SK-N-SH treated with all-trans-retinoic acid at 6 μM for 48 hours (cell line): ENCODE measurements around the gene PARM1.

Source experiments
- ATAC-seq: fragments of 200-7000 bp; cut with Tn5 transposase; 3 replicates; pipeline ENCODE4 v1.9.1; 2020; ENCODE audit warnings: mild to moderate bottlenecking, moderate library complexity
- ARNTL ChIP-seq: fragments of 450-650 bp; formaldehyde crosslinking; IDR thresholded peaks from 2 replicates; pipeline ENCODE4 v1.5.0; 2020; ENCODE audit warnings: low read depth, mild to moderate bottlenecking, moderate library complexity, borderline replicate concordance
- BACH2 ChIP-seq: fragments of 250-450 bp; sonication (Bioruptor Pico); IDR thresholded peaks from 2 replicates; pipeline ENCODE4 v1.9.0; 2021; ENCODE audit warnings: mild to moderate bottlenecking, borderline replicate concordance
- CSDC2 ChIP-seq: fragments of 250-450 bp; sonication (Bioruptor Pico); IDR thresholded peaks from 2 replicates; pipeline ENCODE4 v1.5.0; 2020; ENCODE audit warnings: mild to moderate bottlenecking, moderate library complexity
- CSRNP3 ChIP-seq: fragments of 250-450 bp; sonication (Bioruptor Pico); IDR thresholded peaks from 2 replicates; pipeline ENCODE4 v1.5.1; 2021; ENCODE audit warnings: mild to moderate bottlenecking, moderate library complexity
- ESRRG ChIP-seq: fragments of 250-450 bp; sonication (Bioruptor Pico); IDR thresholded peaks from 2 replicates; pipeline ENCODE4 v1.6.1; 2021; ENCODE audit warnings: mild to moderate bottlenecking
- GLIS3 ChIP-seq: fragments of 250-450 bp; sonication (Bioruptor Pico); IDR thresholded peaks from 2 replicates; pipeline ENCODE4 v1.5.0; 2020; ENCODE audit warnings: mild to moderate bottlenecking, moderate library complexity
- ISL1 ChIP-seq: fragments of 250-450 bp; sonication (Bioruptor Pico); IDR thresholded peaks from 2 replicates; pipeline ENCODE4 v2.1.2; 2022; ENCODE audit warnings: mild to moderate bottlenecking, moderate library complexity
- OSR1 ChIP-seq: fragments of 250-450 bp; sonication (Bioruptor Pico); IDR thresholded peaks from 2 replicates; pipeline ENCODE4 v1.8.0; 2022; ENCODE audit warnings: moderate library complexity, mild to moderate bottlenecking, inconsistent platforms
- PATZ1 ChIP-seq: fragments of 250-450 bp; sonication (Bioruptor Pico); IDR thresholded peaks from 2 replicates; pipeline ENCODE4 v1.8.0; 2020; ENCODE audit warnings: mild to moderate bottlenecking, moderate library complexity, borderline replicate concordance
- PPARA ChIP-seq: fragments of 250-450 bp; sonication (Bioruptor Pico); IDR thresholded peaks from 2 replicates; pipeline ENCODE4 v1.5.0; 2020; ENCODE audit warnings: mild to moderate bottlenecking, borderline replicate concordance
- RARB ChIP-seq: fragments of 250-450 bp; sonication (Bioruptor Pico); IDR thresholded peaks from 2 replicates; pipeline ENCODE4 v1.8.0; 2021; ENCODE audit warnings: mild to moderate bottlenecking, moderate library complexity
- SNAI2 ChIP-seq: fragments of 250-450 bp; sonication (Bioruptor Pico); IDR thresholded peaks from 2 replicates; pipeline ENCODE4 v1.5.0; 2020; ENCODE audit warnings: mild to moderate bottlenecking, moderate library complexity
- TCF4 ChIP-seq: fragments of 250-450 bp; sonication (Bioruptor Pico); IDR thresholded peaks from 2 replicates; pipeline ENCODE4 v1.8.0; 2021; ENCODE audit warnings: mild to moderate bottlenecking, moderate library complexity, borderline replicate concordance
- TOX ChIP-seq: fragments of 250-450 bp; sonication (Bioruptor Pico); IDR thresholded peaks from 2 replicates; pipeline ENCODE4 v1.8.0; 2021; ENCODE audit warnings: mild to moderate bottlenecking, moderate library complexity, borderline replicate concordance
- ZC3H10 ChIP-seq: fragments of 250-450 bp; sonication (Bioruptor Pico); IDR thresholded peaks from 2 replicates; pipeline ENCODE4 v1.5.1; 2021; ENCODE audit warnings: mild to moderate bottlenecking, moderate library complexity
- ZFP3 ChIP-seq: fragments of 250-450 bp; sonication (Bioruptor Pico); IDR thresholded peaks from 2 replicates; pipeline ENCODE4 v1.5.0; 2020; ENCODE audit warnings: mild to moderate bottlenecking, moderate library complexity
- ZFP30 ChIP-seq: fragments of 450-650 bp; formaldehyde crosslinking; IDR thresholded peaks from 2 replicates; pipeline ENCODE4 v1.5.0; 2022; ENCODE audit warnings: mild to moderate bottlenecking, moderate library complexity
- ZNF565 ChIP-seq: fragments of 450-650 bp; formaldehyde crosslinking; conservative IDR thresholded peaks from 2 replicates; pipeline ENCODE4 v1.5.0; 2020; ENCODE audit warnings: low read depth, mild to moderate bottlenecking, moderate library complexity
- ZNF70 ChIP-seq: fragments of 450-650 bp; formaldehyde crosslinking; IDR thresholded peaks from 2 replicates; pipeline ENCODE4 v1.5.0; 2020; ENCODE audit warnings: mild to moderate bottlenecking, moderate library complexity
- ZNF8 ChIP-seq: fragments of 450-650 bp; formaldehyde crosslinking; IDR thresholded peaks from 2 replicates; pipeline ENCODE4 v1.5.0; 2020; ENCODE audit warnings: mild to moderate bottlenecking, moderate library complexity
- TF ChIP-seq, protein P1 (sequence below): fragments of 250-450 bp; sonication (Bioruptor Pico); IDR thresholded peaks from 2 replicates; pipeline ENCODE4 v1.8.0; 2021; ENCODE audit warnings: low read depth, mild to moderate bottlenecking, moderate library complexity, borderline replicate concordance

PARM1 gene

DNA sequence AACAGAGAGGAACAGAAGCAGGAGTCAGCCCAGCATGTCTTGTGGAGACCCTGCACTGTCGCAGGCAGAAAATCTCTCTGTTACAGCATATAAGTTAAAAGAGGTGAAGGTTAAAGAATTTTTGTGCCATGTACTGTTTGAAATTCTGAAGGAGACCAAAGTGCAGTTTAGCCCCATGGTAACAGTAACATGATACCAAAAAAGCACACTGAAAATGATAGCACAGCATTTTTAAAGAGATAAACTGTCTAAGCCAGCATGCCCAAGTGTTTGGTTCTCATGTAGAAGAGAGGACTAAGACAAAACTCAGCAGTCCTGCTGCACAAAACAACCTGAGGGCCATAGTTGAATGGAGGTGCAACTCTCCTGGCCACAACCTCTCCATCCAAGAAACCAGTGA, 41.9 kb upstream of the PARM1 start:
- TF ChIP-seq PPARA (CRISPR knock-in tag) (no peak), CSDC2 (CRISPR knock-in tag) (no peak), TOX (no peak), ZFP30 (CRISPR knock-in tag) (no peak), ZFP3 (no peak), OSR1 (CRISPR knock-in tag) (no peak), CSRNP3 (CRISPR knock-in tag) (no peak), ZNF70 (CRISPR knock-in tag) (no peak), ZNF565 (no peak), ISL1 (CRISPR knock-in tag) (no peak), SNAI2 (CRISPR knock-in tag) (no peak), BACH2 (no peak), TCF4 (CRISPR knock-in tag) (no peak), ARNTL (CRISPR knock-in tag) (no peak), PATZ1 (no peak), GLIS3 (CRISPR knock-in tag) (no peak), ESRRG (CRISPR knock-in tag) (no peak), ZNF8 (CRISPR knock-in tag) (no peak), RARB (CRISPR knock-in tag) (no peak)
- TF ChIP-seq, protein P1, sequence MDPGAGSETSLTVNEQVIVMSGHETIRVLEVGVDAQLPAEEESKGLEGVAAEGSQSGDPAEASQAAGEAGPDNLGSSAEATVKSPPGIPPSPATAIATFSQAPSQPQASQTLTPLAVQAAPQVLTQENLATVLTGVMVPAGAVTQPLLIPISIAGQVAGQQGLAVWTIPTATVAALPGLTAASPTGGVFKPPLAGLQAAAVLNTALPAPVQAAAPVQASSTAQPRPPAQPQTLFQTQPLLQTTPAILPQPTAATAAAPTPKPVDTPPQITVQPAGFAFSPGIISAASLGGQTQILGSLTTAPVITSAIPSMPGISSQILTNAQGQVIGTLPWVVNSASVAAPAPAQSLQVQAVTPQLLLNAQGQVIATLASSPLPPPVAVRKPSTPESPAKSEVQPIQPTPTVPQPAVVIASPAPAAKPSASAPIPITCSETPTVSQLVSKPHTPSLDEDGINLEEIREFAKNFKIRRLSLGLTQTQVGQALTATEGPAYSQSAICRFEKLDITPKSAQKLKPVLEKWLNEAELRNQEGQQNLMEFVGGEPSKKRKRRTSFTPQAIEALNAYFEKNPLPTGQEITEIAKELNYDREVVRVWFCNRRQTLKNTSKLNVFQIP (CRISPR knock-in tag): no peak
- ATAC-seq: no peak

- peak; percentile 26; the same call in 1 of the 3 replicates for ATAC-seq
- no peak for TF ChIP-seq TCF4 (CRISPR knock-in tag)
- no peak for TF ChIP-seq PATZ1
- no peak for TF ChIP-seq CSRNP3 (CRISPR knock-in tag)
- no peak for TF ChIP-seq GLIS3 (CRISPR knock-in tag)
- TF ChIP-seq ZFP30 (CRISPR knock-in tag): no peak
- no peak for TF ChIP-seq PPARA (CRISPR knock-in tag)
- no peak for TF ChIP-seq RARB (CRISPR knock-in tag)
- no peak for TF ChIP-seq TOX
These were observed 39.7 kb upstream of the PARM1 start for GRCh38 chr4:74893171-74893570.

DNA sequence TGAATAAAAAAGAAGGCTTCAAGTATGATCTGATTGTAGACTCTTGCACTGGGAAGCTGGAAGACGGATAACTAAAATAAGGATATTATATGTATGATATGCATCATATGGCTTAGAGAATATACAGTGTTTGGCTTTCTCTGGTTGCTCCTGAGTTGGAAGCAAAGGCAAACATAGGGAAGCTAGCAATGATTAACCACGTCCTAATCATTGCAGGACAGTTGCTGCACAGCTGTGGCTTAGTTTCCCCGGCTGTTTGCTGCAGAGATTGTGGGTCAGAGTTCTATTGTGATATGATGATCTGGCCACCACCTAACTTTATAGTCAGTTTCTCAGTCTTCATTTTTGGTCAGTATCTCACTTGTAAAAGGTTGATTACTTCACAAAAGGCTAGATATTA, 36.3 kb upstream of the PARM1 start:
- no peak for TF ChIP-seq SNAI2 (CRISPR knock-in tag)
- TF ChIP-seq BACH2: no peak
- TF ChIP-seq ZNF565: no peak
- no peak for TF ChIP-seq CSDC2 (CRISPR knock-in tag)
- no peak for TF ChIP-seq ZFP3
- ATAC-seq: no peak

DNA sequence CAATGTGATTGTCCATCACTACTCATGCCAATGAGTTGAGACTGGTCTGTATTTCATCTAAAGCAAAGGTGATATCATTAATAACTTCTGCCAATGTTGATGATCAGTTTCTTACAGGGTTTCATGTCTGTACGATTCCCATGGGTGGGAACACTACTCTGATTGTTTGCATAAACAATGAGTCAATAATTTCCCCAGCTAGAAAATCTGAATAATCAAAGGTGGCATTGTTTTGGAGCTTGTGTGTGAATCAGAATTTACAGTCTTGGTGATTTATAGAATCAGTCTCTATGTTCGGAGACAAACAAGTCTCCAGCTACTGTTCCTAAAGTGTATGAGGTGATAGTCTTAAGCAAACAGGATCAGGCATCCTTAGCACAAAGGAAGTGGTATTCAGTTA, 35.5 kb upstream of the PARM1 start:
- TF ChIP-seq ZC3H10 (no peak), TOX (no peak)

More for the DNA sequence above, 35.5 kb upstream of the PARM1 start:
- ATAC-seq: no peak
